Upper lobe of left lung (tissue), 4 donors: ENCODE results near the gene TP53I11.

Experiments used
- EP300 ChIP-seq, 4 donors: sonication (generic); formaldehyde crosslinking; IDR thresholded peaks; one replicate each; pipeline ENCODE4 v1.5.1; 2017; ENCODE audit warnings: antibody characterized with exemption in 4 of 4, control low read depth in 2 of 4
- POLR2A ChIP-seq, 4 donors: fragments of 450-650 bp; IDR thresholded peaks; one replicate each; pipeline ENCODE4 v1.5.1; 2016 to 2017; ENCODE audit warnings: antibody characterized with exemption in 4 of 4, mild to moderate bottlenecking in 2 of 4
- TF ChIP-seq, protein P1 (sequence below), 6 experiments: fragments of 450-650 bp in 4 of 6; fragments of 200-600 bp in 2 of 6; sonication (generic) in 2 of 6; IDR thresholded peaks; one replicate each; pipeline ENCODE4 v1.5.1; 2016 to 2019; ENCODE audit warnings: antibody characterized with exemption in 6 of 6

DNA sequence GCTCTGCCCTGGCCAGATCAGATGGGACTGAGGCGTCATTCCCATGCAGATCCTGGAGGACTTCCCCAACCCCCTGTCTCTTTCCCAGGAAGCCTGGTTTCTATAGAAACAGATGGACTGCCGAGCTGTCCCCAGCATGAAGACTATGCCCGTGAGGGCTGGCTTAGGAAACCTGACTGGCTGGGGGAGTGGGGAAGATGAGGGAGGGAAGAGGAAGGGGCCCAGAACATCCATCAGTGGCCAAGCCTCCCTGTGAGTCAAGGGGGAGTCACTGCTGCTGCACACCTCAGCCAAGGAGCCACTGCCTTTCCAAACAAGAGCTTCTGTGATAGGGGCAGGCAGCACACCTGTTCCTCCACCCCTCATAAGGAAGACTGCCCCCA lies 5.8 kb downstream of the TP53I11 start:
- TF ChIP-seq, protein P1, sequence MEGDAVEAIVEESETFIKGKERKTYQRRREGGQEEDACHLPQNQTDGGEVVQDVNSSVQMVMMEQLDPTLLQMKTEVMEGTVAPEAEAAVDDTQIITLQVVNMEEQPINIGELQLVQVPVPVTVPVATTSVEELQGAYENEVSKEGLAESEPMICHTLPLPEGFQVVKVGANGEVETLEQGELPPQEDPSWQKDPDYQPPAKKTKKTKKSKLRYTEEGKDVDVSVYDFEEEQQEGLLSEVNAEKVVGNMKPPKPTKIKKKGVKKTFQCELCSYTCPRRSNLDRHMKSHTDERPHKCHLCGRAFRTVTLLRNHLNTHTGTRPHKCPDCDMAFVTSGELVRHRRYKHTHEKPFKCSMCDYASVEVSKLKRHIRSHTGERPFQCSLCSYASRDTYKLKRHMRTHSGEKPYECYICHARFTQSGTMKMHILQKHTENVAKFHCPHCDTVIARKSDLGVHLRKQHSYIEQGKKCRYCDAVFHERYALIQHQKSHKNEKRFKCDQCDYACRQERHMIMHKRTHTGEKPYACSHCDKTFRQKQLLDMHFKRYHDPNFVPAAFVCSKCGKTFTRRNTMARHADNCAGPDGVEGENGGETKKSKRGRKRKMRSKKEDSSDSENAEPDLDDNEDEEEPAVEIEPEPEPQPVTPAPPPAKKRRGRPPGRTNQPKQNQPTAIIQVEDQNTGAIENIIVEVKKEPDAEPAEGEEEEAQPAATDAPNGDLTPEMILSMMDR (IDR thresholded peaks at IDR 0.05), result no peak
- TF ChIP-seq POLR2A (IDR thresholded peaks at IDR 0.05), result no peak
- no peak for TF ChIP-seq EP300 (IDR thresholded peaks at IDR 0.05)
